ENCODE results near the gene IL4I1.

IL4I1 gene

DNA sequence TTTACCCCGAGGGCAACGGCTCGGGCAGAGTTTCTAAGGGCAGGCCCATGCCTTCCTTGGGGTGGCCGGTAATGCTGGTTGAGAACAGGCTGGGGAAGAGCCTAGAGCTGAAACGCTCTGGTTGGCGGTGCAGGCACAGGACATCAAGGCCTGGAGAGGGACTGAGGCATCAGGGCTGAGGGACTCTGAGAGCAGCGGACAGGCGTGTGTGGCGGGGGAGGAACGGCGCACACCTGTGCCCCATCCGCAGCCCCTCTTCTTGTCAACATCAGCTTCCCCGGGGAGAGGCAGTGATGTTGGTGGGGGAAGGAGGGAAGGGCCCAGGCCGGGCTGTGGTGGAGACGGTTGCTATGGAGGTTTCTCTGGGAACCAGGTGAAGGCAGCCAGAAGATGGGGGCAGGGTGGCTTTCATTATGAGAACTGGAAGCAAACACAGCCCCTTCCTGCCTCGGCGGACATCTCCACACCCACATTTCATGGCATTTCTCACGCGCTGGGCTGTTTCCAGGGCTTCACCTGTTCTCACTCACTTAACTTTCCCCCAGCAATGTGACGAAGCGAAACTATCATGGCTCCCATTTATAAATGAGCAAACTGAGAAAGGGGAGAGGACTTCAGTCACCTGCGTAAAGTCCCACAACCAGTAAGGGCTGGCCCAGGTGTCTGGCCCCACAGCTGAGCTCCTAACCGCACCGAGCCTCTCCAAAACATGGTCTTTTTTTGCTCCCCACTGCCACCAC lies 24.1 kb upstream of the IL4I1 start:
- no peaks in the 10 kb centered on the region for H3K4me1 ChIP-seq (ENCODE audit: insufficient read depth, low read length)
- peaks cover 11% of the 10 kb centered on the region for H3K9me3 ChIP-seq (ENCODE audit: low read length)
- H3K36me3 ChIP-seq (ENCODE audit: insufficient read depth, low read length), result peaks cover 75% of the 10 kb centered on the region
- H2AFZ ChIP-seq (ENCODE audit: low read depth, low read length), result no peak overlapping the region
- no peak overlapping the region for H3K4me3 ChIP-seq (ENCODE audit: low read length)
- H3K27me3 ChIP-seq (ENCODE audit: insufficient read depth, low read length), result no peaks in the 10 kb centered on the region

DNA sequence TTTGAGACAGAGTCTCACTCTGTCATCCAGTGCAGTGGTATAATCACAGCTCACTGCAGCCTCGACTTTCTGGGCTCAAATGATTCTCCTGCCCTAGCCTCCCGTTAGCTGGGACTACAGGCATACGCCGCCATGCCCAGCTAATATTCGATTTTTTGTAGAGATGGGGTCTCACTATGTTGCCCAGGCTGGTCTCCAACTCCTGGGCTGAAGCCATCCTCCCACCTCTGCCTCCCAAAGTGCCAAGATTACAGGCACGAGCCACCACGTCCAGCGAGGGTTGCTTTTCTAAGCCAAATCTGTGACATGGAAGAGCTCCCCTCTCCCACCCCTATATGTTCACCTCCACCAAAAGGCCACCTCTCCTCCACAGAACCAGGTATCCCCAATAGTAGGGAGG lies 21.4 kb upstream of the IL4I1 start:
- Histone ChIP-seq H3K4me1 (ENCODE audit: insufficient read depth, low read length) (no peaks in the 10 kb centered on the region), H3K27me3 (ENCODE audit: insufficient read depth, low read length) (no peaks in the 10 kb centered on the region), H3K4me3 (ENCODE audit: low read length) (no peak overlapping the region)

DNA sequence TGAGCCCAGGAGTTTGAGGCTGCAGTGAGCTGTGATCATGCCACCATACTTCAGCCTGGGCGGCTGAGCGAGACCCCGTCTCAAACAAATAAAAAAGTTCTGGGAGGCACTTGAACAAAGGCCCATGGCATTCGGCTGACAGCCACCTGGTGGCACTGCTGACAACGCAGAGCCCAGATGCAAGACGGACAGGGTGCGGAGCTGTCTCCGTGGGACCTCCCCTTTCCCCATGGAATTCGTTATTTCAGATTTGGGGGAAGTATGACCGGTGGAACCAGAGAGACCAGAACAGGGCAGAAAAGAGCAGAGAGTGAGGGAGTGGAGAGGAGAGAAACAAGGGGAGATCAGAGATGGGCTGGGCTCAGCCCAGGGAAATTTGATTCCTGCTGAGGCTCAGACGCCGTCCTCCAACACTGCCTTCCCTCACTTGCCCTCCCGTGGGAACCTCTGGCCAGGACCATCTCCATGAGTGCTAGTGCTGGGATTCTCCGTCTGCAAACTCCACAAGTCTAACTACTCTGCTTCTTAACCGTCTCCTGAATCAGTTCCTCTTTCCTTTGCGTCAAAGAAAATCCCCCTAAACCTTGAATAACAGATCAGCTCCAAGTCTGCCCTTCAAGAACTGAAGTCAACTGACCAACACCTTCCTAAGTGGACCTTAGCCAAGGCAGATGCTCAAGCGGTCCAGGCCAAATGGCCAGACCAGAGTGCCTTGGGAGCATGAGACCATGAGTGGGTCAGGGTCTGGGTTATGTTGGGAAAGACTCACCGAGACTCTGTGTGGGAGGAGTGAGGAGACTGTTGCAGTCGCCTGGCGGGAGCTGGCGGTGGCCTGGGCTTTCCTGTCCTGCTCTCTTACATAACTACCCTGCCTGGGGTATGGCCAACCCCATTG lies 20.4 kb upstream of the IL4I1 start:
- H3K4me1 ChIP-seq (ENCODE audit: insufficient read depth, low read length), result no peaks in the 10 kb centered on the region
- no peaks in the 10 kb centered on the region for H3K27me3 ChIP-seq (ENCODE audit: insufficient read depth, low read length)
- H2AFZ ChIP-seq (ENCODE audit: low read depth, low read length), result no peak overlapping the region
- no peak overlapping the region for H3K4me3 ChIP-seq (ENCODE audit: low read length)
- H3K9me3 ChIP-seq (ENCODE audit: low read length), result peaks cover 21% of the 10 kb centered on the region
- peaks cover 76% of the 10 kb centered on the region for H3K36me3 ChIP-seq (ENCODE audit: insufficient read depth, low read length)

More for the DNA sequence above, 21.4 kb upstream of the IL4I1 start:
- Histone ChIP-seq H2AFZ (ENCODE audit: low read depth, low read length) (no peak overlapping the region), H3K36me3 (ENCODE audit: insufficient read depth, low read length) (peaks cover 77% of the 10 kb centered on the region), H3K9me3 (ENCODE audit: low read length) (peaks cover 21% of the 10 kb centered on the region)

DNA sequence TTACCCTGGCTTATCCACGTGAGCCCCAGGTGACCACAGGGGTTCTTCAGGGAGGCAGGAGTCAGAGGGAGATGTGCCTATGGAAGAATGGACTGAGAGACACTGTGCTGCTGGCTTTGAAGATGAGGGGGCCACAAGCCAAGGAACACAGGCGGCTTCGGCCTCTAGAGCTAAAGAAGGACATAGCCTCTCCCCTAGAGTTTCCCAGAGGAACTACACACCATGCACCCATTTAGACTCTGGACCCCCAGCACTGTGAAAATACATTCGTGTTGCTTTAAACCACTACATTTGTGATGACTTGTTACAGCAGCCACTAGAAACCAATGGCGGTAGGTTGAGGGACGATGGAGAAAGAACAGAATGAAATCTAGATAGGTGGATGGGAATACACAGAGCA lies 18.6 kb upstream of the IL4I1 start:
- Histone ChIP-seq H3K36me3 (ENCODE audit: insufficient read depth, low read length) (peaks cover 72% of the 10 kb centered on the region), H3K4me1 (ENCODE audit: insufficient read depth, low read length) (no peaks in the 10 kb centered on the region), H3K9me3 (ENCODE audit: low read length) (peaks cover 18% of the 10 kb centered on the region), H3K27me3 (ENCODE audit: insufficient read depth, low read length) (no peaks in the 10 kb centered on the region), H3K4me3 (ENCODE audit: low read length) (no peak overlapping the region), H2AFZ (ENCODE audit: low read depth, low read length) (no peak overlapping the region)

DNA sequence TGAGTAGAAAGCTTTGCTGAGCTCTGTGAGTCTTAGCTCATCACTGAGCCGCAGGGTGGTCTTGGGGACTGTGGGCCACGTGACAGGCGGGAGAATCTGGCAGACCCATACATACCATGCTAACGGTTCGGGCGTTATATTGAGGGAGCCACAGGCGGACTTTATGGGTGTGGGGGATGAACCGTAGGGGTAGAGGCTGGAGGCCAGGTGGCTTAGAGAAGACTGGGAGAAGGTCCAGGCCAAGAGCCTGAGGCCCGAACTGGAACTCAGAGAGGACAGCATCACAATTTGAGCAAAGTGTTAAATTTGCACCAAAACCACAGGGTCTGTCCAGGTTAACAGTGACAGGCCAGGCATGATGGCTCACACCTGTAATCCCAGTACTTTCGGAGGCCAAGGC lies 17.0 kb upstream of the IL4I1 start:
- peaks cover 18% of the 10 kb centered on the region for H3K9me3 ChIP-seq (ENCODE audit: low read length)
- no peak overlapping the region for H2AFZ ChIP-seq (ENCODE audit: low read depth, low read length)
- H3K4me1 ChIP-seq (ENCODE audit: insufficient read depth, low read length), result no peaks in the 10 kb centered on the region
- no peak overlapping the region for H3K4me3 ChIP-seq (ENCODE audit: low read length)
- H3K27me3 ChIP-seq (ENCODE audit: insufficient read depth, low read length), result no peaks in the 10 kb centered on the region
- peaks cover 81% of the 10 kb centered on the region for H3K36me3 ChIP-seq (ENCODE audit: insufficient read depth, low read length)

DNA sequence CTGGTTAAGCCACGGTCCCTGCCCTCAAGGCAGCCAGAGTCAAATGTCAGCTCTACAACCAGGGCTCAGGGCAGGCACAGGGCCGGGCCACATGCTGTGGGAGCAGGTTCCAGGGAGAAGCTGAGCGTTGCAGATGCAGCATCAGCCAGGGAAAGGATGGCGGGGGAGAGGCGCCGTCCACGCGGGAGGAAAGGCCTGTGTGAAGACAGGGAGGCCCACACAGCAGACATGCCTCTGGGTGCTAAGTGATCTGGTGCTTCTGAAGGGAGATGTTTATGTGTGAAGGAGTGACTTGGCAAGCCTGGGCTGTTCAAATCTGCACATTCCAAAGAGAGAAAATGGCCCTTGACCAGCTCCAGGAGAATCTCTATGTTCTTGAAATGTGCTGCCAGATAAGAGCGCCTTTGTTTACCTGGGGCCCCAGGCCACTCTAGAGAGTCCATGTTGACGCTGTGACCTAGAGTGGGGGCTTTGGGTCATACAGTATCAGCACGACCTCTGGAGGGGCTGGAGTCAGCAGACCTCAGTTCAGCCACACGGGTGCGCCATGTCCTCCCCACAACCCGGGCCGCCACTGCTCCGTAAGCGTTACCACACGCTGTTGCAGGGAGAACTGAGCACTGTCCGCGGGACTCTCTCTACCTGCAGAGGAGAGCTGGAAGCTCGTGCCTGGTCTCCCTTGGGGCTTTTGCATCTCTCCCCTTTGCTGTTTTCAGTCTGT lies 16.4 kb upstream of the IL4I1 start:
- Histone ChIP-seq H2AFZ (ENCODE audit: low read depth, low read length) (no peak overlapping the region), H3K36me3 (ENCODE audit: insufficient read depth, low read length) (peaks cover 82% of the 10 kb centered on the region), H3K4me1 (ENCODE audit: insufficient read depth, low read length) (no peaks in the 10 kb centered on the region), H3K9me3 (ENCODE audit: low read length) (peaks cover 18% of the 10 kb centered on the region), H3K4me3 (ENCODE audit: low read length) (no peak overlapping the region), H3K27me3 (ENCODE audit: insufficient read depth, low read length) (no peaks in the 10 kb centered on the region)

DNA sequence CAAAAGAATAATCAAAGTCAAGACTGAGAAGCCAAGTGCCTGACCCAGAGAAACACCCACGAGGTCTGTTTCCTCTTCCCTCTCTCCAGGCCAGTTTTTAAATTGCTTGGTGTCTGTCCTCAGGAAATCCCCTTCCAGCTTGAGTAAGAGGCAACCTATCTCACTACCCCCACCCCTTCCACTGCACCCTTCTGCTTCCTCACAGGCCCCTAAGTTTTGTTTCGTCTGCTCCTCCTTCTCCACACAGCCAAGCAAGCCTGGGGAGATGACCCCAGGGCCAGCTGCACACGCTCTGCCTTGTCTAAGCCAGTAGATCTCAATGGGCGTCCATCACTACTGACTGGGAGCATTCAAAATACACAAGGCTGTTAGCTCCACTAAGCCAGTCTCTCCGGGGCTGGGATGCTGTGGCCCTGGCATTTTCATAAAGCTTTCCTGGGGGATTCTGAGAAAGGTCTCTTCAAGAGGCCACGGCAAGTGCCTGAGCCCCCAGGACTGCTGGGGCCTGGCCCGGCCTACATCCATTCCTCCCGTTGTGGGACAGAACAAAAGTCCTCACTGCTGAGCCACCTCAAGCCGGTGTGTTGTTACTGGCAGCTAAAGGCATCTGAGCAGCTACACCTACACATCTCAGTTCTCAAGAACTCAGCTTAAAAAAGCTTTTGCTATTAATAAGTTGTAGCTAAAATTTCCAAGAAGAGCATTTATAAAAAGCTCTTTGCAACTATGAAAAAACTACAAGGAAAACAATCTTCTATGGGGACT lies 14.9 kb upstream of the IL4I1 start:
- Histone ChIP-seq H3K4me3 (ENCODE audit: low read length) (no peak overlapping the region), H3K4me1 (ENCODE audit: insufficient read depth, low read length) (no peaks in the 10 kb centered on the region), H3K27me3 (ENCODE audit: insufficient read depth, low read length) (no peaks in the 10 kb centered on the region), H3K36me3 (ENCODE audit: insufficient read depth, low read length) (peaks cover 82% of the 10 kb centered on the region), H2AFZ (ENCODE audit: low read depth, low read length) (no peak overlapping the region), H3K9me3 (ENCODE audit: low read length) (peaks cover 11% of the 10 kb centered on the region)

DNA sequence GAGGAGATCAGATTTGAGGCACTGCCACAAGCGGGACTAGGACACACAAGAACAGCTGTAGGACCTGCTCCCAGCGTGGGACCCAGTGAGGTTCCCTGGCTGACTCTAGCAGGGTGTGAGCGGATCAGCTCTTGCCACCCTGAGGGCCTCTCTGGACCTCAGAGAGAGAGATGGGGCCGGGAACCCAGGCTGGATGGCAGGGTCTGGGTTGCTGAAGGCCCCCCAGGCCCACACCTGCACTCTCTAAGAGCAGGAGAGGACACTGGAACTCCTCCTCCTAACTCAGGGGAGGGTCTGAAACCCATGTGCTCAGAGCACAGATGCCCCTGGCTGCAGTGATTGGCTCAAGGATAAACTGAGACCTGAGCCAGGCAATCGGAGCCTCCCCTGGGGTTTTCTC lies 13.5 kb upstream of the IL4I1 start:
- peaks cover 73% of the 10 kb centered on the region for H3K36me3 ChIP-seq (ENCODE audit: insufficient read depth, low read length)
- peaks cover 5% of the 10 kb centered on the region for H3K9me3 ChIP-seq (ENCODE audit: low read length)
- no peak overlapping the region for H3K4me3 ChIP-seq (ENCODE audit: low read length)
- no peak overlapping the region for H2AFZ ChIP-seq (ENCODE audit: low read depth, low read length)
- H3K27me3 ChIP-seq (ENCODE audit: insufficient read depth, low read length), result no peaks in the 10 kb centered on the region
- H3K4me1 ChIP-seq (ENCODE audit: insufficient read depth, low read length), result no peaks in the 10 kb centered on the region

DNA sequence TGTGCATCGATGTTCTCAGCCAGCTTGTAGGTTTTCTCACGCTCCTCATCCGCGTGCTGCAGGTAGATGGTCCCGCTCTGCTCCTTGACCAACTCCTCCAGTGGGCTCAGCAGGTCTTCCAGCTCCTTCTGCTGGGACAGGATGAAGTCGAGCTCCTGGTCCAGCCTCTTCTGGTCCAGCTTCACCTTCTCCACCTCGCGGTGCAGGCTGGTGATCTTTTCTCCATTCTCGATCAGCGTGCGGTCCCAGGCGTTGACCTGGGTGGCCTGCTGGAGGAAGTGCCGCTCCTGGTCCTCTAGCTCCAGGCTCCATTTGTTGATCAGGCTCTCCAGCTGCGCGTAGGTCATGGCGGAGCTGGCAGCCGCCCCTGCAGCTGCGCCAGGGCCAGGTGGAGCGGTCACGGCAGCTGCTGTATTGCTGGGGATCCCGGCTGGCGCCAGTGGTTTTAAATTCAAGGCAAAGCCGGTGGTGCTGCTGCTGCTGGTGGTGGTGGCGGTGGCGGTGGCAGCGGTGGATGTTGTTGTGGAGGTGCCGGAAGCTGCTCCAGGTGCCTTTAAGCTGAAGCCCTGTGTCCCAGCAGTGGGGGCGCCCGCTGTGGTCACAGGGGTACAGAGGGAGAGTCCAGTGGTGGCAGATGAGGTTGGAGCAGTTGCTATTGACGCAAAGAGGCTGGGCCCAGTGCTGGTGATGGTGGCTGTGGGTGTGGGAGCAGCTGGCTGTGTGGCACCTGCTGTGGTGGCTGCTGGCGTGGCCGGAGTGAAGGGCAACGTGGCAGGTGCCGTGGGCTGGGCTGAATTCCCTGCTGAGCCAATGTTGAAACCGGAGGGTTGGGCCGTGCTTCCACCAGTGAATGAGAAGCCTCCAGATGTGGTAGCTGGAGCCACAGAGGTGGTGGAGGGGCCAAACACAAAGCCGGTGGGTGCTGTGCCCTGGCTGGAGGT lies 12.1 kb upstream of the IL4I1 start:
- Histone ChIP-seq H3K36me3 (ENCODE audit: insufficient read depth, low read length) (peaks cover 61% of the 10 kb centered on the region), H2AFZ (ENCODE audit: low read depth, low read length) (no peak overlapping the region), H3K27me3 (ENCODE audit: insufficient read depth, low read length) (no peaks in the 10 kb centered on the region)

DNA sequence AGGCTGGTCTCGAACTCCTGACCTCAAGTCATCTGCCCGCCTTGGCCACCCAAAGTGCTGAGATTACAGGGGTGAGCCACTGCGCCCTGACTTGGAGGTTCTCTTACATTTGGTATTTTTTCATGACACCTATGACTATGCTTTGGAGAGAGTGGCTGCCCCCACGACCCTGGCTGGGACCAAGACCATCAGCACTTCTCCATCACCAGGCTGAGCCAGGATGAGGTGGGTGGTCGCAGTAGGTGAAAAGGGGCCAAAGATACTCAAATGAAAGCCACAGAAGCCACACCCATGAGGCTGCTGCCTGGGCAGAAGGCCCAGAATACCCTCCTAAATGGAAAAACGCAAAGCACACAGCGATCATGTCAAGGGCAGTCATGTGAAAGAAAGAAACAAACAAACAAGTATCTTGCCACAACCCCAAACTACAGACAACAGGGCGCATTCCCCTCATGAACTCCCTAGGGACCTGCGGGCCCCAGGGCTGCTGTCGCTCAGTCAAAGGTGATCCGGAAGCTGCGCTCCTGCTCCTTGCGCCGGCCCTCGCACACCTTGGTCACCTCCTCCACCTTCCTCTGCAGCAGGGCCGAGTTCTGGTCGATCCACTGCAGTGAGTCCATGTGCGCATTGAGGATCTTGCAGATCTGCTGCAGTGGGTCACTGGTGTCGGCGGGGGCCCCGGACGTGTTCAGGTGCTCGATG lies 11.2 kb upstream of the IL4I1 start:
- no peak overlapping the region for H3K4me3 ChIP-seq (ENCODE audit: low read length)
- H3K36me3 ChIP-seq (ENCODE audit: insufficient read depth, low read length), result peaks cover 53% of the 10 kb centered on the region
- no peaks in the 10 kb centered on the region for H3K4me1 ChIP-seq (ENCODE audit: insufficient read depth, low read length)
- no peak overlapping the region for H2AFZ ChIP-seq (ENCODE audit: low read depth, low read length)
- no peaks in the 10 kb centered on the region for H3K27me3 ChIP-seq (ENCODE audit: insufficient read depth, low read length)
- no peaks in the 10 kb centered on the region for H3K9me3 ChIP-seq (ENCODE audit: low read length)

More for the DNA sequence above, 12.1 kb upstream of the IL4I1 start:
- Histone ChIP-seq H3K4me1 (ENCODE audit: insufficient read depth, low read length) (no peaks in the 10 kb centered on the region), H3K9me3 (ENCODE audit: low read length) (no peaks in the 10 kb centered on the region), H3K4me3 (ENCODE audit: low read length) (no peak overlapping the region)

DNA sequence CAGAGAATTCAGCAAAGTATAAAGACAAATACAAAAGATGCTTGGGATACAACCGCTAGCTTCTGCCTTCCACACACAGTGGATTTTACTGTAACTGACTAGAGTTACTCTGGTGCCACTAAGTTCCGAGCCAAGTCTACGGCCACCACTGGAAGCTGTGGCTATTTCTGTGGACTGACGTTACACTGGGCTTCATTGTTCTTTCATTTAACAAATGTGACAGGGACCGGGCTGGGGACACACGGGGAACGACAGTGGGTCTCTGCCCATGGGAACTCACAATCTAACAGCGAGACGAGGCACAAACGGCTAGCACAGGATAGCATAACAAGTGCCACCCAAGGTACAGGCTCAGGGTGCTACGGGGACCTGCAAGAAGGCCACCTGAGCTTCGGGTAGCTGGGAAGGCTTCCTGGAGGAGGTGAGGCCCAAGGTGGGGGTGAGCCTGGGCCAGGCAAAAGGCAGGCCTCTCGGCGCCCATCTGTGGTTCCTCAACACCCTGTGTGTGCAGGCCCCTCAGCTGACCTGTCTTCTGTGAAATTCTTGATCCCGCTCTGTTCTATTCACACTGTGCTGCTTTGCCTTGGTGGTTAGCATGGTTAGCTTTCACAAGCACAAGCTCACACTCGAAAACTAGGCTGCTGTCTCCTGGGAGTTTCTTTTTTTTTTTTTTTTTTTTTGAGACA lies 10.3 kb upstream of the IL4I1 start:
- Histone ChIP-seq H2AFZ (ENCODE audit: low read depth, low read length) (no peak overlapping the region), H3K4me3 (ENCODE audit: low read length) (no peak overlapping the region), H3K27me3 (ENCODE audit: insufficient read depth, low read length) (no peaks in the 10 kb centered on the region), H3K36me3 (ENCODE audit: insufficient read depth, low read length) (peaks cover 46% of the 10 kb centered on the region), H3K9me3 (ENCODE audit: low read length) (no peaks in the 10 kb centered on the region), H3K4me1 (ENCODE audit: insufficient read depth, low read length) (no peaks in the 10 kb centered on the region)

All from neuron (in vitro differentiated cells).